ENCODE measurements around the gene BMPER. TPM values are rescaled to one million over a fixed set of nuclear protein-coding genes. Genes with fewer than 3 reads are reported as not detected.
A peak's percentile ranks its signal among the peaks of the same experiment; 100 is the strongest.

The BMPER gene
- 18.2 and 20.0 TPM in 2 replicates for polyA plus RNA-seq (2012; rRNA removed)
- 24.8 and 24.9 TPM in 2 replicates for polyA plus RNA-seq (2012; cell fraction: cytosol; rRNA removed)
- polyA plus RNA-seq (2012; cell fraction: nucleus; rRNA removed): 20.6 and 31.6 TPM in 2 replicates

GRCh38 chr7:33905389-33906032 lies at the start of gene BMPER:
Gene BMPER (plus strand): TSS chr7:33905539. CDS start chr7:33905614, 75 bp downstream.
- Histone ChIP-seq H3K79me2 (ENCODE audit: insufficient read depth) (peaks cover 3% of the 10 kb centered on the region; the same call in 1 of the 2 replicates), H3K27me3 (ENCODE audit: insufficient read depth) (no peaks in the 10 kb centered on the region), H3K4me3 (ENCODE audit: low read depth in 2 of 2, low read length in 1 of 2) (peak within 1 kb of the TSS; percentile 80 to 86), H3K9ac (peak within 1 kb of the TSS; percentile 76), H2AFZ (ENCODE audit: low read depth) (peak within 1 kb of the TSS; percentile 96), H4K20me1 (ENCODE audit: insufficient read depth) (no peaks in the 10 kb centered on the region), H3K27ac (ENCODE audit: low read depth in 2 of 2, low read length in 1 of 2) (peak within 1 kb of the TSS in 1 of 2 experiments; percentile 66; a peak in 2 of 4 replicates), H3F3A (replicated peaks; ENCODE audit: insufficient read depth) (peaks cover 16% of the 10 kb centered on the region), H3K9me3 (no peaks in the 10 kb centered on the region), H3K4me2 (peak within 1 kb of the TSS; percentile 89), H3K4me1 (ENCODE audit: control insufficient read depth in 1 of 2, insufficient read depth in 2 of 2, low read depth in 1 of 2, low read length in 1 of 2) (peaks cover 18 to 21% of the 10 kb centered on the region in 2 experiments; a peak in 3 of 4 replicates), H3K36me3 (replicated peaks in 1 of 2; ENCODE audit: control insufficient read depth in 1 of 2, insufficient read depth in 2 of 2, low read length in 1 of 2) (no peaks in the 10 kb centered on the region), H3K9me2 (no peaks in the 10 kb centered on the region)
- peak; percentile 79 for DNase-seq
- ChIA-PET CTCF (interaction anchor here (0.7 to 8.6 kb wide), 11 partner anchors 10 to 720 kb away, joined by 3 to 97 read pairs (median 7); no protein-coding TSS in a partner anchor), POLR2A (no interaction called here)
- TF ChIP-seq MEF2A (IDR thresholded peaks at IDR 0.05; ENCODE audit: borderline replicate concordance, low read depth) (no peak), POLR2AphosphoS5 (IDR thresholded peaks at IDR 0.05; ENCODE audit: low read depth, low read length) (no peak), CHD2 (IDR thresholded peaks at IDR 0.05; ENCODE audit: low read length, partially characterized antibody) (no peak), RAD21 (IDR thresholded peaks at IDR 0.05; ENCODE audit: low read length) (no peak), MAX (IDR thresholded peaks at IDR 0.05; ENCODE audit: low read depth) (no peak), SIN3A (IDR thresholded peaks at IDR 0.05; ENCODE audit: borderline replicate concordance, low read depth, low read length) (no peak), REST (IDR thresholded peaks at IDR 0.05; ENCODE audit: low read depth, low read length) (no peak), USF2 (IDR thresholded peaks at IDR 0.05; ENCODE audit: borderline replicate concordance, low read depth, low read length) (no peak), SMC3 (IDR thresholded peaks at IDR 0.05; ENCODE audit: low read depth, low read length) (no peak)
- WGBS (ENCODE audit: low lambda C conversion rate): under 1% methylated on average over 35 of the region's 47 CpGs

- DNase-seq: no peak
- H3K9me2 ChIP-seq: no peaks in the 10 kb centered on the region
- H3F3A ChIP-seq (replicated peaks; ENCODE audit: insufficient read depth): no peaks in the 10 kb centered on the region
- H2AFZ ChIP-seq (ENCODE audit: low read depth): no peak overlapping the region
- POLR2A ChIA-PET: no interaction called here
- H3K4me1 ChIP-seq (ENCODE audit: control insufficient read depth in 1 of 2, insufficient read depth in 2 of 2, low read depth in 1 of 2, low read length in 1 of 2): no peaks in the 10 kb centered on the region
- H3K9me3 ChIP-seq: no peaks in the 10 kb centered on the region
- H3K4me3 ChIP-seq (ENCODE audit: low read depth in 2 of 2, low read length in 1 of 2): no peak overlapping the region
- no peak overlapping the region for H3K27ac ChIP-seq (ENCODE audit: low read depth in 2 of 2, low read length in 1 of 2)
- H3K9ac ChIP-seq: no peak overlapping the region
- CTCF ChIA-PET: interaction anchor here (0.8 to 1.3 kb wide), 3 partner anchors 24 to 619 kb away, joined by 3 read pairs; no protein-coding TSS in a partner anchor
- H4K20me1 ChIP-seq (ENCODE audit: insufficient read depth): no peaks in the 10 kb centered on the region
- no peaks in the 10 kb centered on the region for H3K27me3 ChIP-seq (ENCODE audit: insufficient read depth)
- no peaks in the 10 kb centered on the region for H3K36me3 ChIP-seq (replicated peaks in 1 of 2; ENCODE audit: control insufficient read depth in 1 of 2, insufficient read depth in 2 of 2, low read length in 1 of 2)
- no peaks in the 10 kb centered on the region for H3K79me2 ChIP-seq (ENCODE audit: insufficient read depth)
- H3K4me2 ChIP-seq: no peak overlapping the region
- TF ChIP-seq RAD21 (IDR thresholded peaks at IDR 0.05; ENCODE audit: low read length) (no peak), IRF3 (IDR thresholded peaks at IDR 0.05; ENCODE audit: low read depth, low read length) (no peak), TCF12 (IDR thresholded peaks at IDR 0.05) (no peak), TAF1 (IDR thresholded peaks at IDR 0.05; ENCODE audit: borderline replicate concordance, low read depth, low read length) (no peak), RXRA (IDR thresholded peaks at IDR 0.05; ENCODE audit: borderline replicate concordance, low read depth) (no peak), FOXJ3 (CRISPR knock-in tag; IDR thresholded peaks at IDR 0.05) (no peak), MEF2A (IDR thresholded peaks at IDR 0.05; ENCODE audit: borderline replicate concordance, low read depth) (no peak), NFIC (IDR thresholded peaks at IDR 0.05; ENCODE audit: borderline replicate concordance) (no peak), RCOR1 (IDR thresholded peaks at IDR 0.05; ENCODE audit: low read length) (no peak), REST (IDR thresholded peaks at IDR 0.05; ENCODE audit: low read depth, low read length) (no peak)
These were observed 43.4 kb upstream of the BMPER start for GRCh38 chr7:33861947-33862346.
